NCI-H187 treated with DMSO at 0.1 percent for 48 hours (cell line): ENCODE data around the gene PRSS27.
"Not testable (repeated sequence)": the region's sequence is repeated elsewhere in the genome, so short reads cannot be mapped to it uniquely, and the experiment has no call there.

Experiments
- DNase-seq: peaks from one replicate; lab custom pipeline; 2025; lab: John Stamatoyannopoulos, UW

The PRSS27 gene

GRCh38 chr16:2673066-2673999 lies 46.7 kb downstream of the PRSS27 start:
- peak; percentile 87 for DNase-seq

- DNase-seq = no peak
Observed at GRCh38 chr16:2671741-2672140, 48.3 kb downstream of the PRSS27 start.

GRCh38 chr16:2671193-2671592 lies 48.8 kb downstream of the PRSS27 start:
- DNase-seq = not testable (repeated sequence)

GRCh38 chr16:2670017-2670416 lies 50.0 kb downstream of the PRSS27 start:
- not testable (repeated sequence) for DNase-seq

- not testable (repeated sequence) for DNase-seq
Observed at GRCh38 chr16:2669587-2669986, 50.4 kb downstream of the PRSS27 start.

GRCh38 chr16:2666671-2667070 lies 53.4 kb downstream of the PRSS27 start:
- DNase-seq = not testable (repeated sequence)

- DNase-seq = no peak
Observed at GRCh38 chr16:2664574-2664982, 55.4 kb downstream of the PRSS27 start.

- no peak for DNase-seq
Observed at GRCh38 chr16:2663553-2664546, 56.2 kb downstream of the PRSS27 start.
